ENCODE measurements around the gene BAIAP2L2.

Gene BAIAP2L2

GRCh38 chr22:38125038-38125610 is 14.6 kb upstream of the BAIAP2L2 start:
- no peak for TF ChIP-seq CTCF (IDR thresholded peaks at IDR 0.05)

GRCh38 chr22:38124236-38124974 is 13.9 kb upstream of the BAIAP2L2 start:
- TF ChIP-seq CTCF (IDR thresholded peaks at IDR 0.05), result no peak

- TF ChIP-seq CTCF (IDR thresholded peaks at IDR 0.05), result no peak
These were observed 12.1 kb upstream of the BAIAP2L2 start for GRCh38 chr22:38122616-38123015.

- TF ChIP-seq CTCF (IDR thresholded peaks at IDR 0.05), result no peak
These were observed 10.1 kb upstream of the BAIAP2L2 start for GRCh38 chr22:38120359-38121110.

GRCh38 chr22:38118182-38118581 is 7.7 kb upstream of the BAIAP2L2 start:
- TF ChIP-seq CTCF (IDR thresholded peaks at IDR 0.05), result no peak

- TF ChIP-seq CTCF (IDR thresholded peaks at IDR 0.05), result no peak
These were observed 5.1 kb upstream of the BAIAP2L2 start for GRCh38 chr22:38115423-38116205.

Data from LNCAP (cell line).